Nephron progenitor cell (in vitro differentiated cells): ENCODE measurements around the gene BTBD9.

ENCODE experiments used
- DNase-seq: peaks from one replicate; pipeline ENCODE4 v3.0.0; 2021
- H3K27ac Mint-ChIP-seq: 2 replicates; pipeline ENCODE4 v1.8.0; 2021; ENCODE audit warnings: mild to moderate bottlenecking, moderate library complexity, mixed read lengths
- H3K27me3 Mint-ChIP-seq: 2 replicates; pipeline ENCODE4 v1.8.0; 2021; ENCODE audit warnings: mild to moderate bottlenecking, low read depth, mixed read lengths; ENCODE audit not compliant: poor library complexity
- H3K36me3 Mint-ChIP-seq: 2 replicates; pipeline ENCODE4 v1.8.0; 2021; ENCODE audit warnings: low read depth, mixed read lengths
- H3K4me1 Mint-ChIP-seq: 2 replicates; pipeline ENCODE4 v1.8.0; 2021; ENCODE audit warnings: mixed read lengths
- H3K4me3 Mint-ChIP-seq: 2 replicates; pipeline ENCODE4 v1.8.0; 2021; ENCODE audit warnings: mild to moderate bottlenecking, moderate library complexity, mixed read lengths
- H3K9me3 Mint-ChIP-seq: 2 replicates; pipeline ENCODE4 v1.8.0; 2021; ENCODE audit warnings: mild to moderate bottlenecking, moderate library complexity, mixed read lengths
- TF ChIP-seq, protein P1 (sequence below): fragments of 200-600 bp; sonication (generic); IDR thresholded peaks from 2 replicates; pipeline ENCODE4 v1.5.0; 2021; ENCODE audit warnings: antibody characterized with exemption

Gene BTBD9

DNA sequence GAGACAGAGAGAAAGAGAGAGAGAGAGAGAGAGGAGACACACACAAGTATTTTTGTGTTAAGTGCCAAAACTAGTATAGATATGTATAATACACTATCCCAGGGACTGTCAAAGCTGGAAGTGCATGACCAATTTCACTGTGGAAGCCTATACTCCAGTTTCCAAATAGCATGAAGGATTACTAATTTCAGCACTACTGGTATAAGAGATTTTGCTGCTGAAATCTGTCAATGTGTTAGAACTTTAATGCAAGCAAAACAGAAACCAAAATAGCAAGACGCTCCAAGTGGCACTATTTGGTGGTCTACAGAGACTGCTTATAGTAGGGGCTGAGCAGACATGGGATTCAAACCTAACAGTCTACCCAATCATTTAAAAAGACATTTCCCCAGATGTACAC, 284.8 kb downstream of the BTBD9 start:
- H3K27ac Mint-ChIP-seq = no peak overlapping the region
- no peaks in the 10 kb centered on the region for H3K36me3 Mint-ChIP-seq
- no peak overlapping the region for H3K4me3 Mint-ChIP-seq
- DNase-seq = no peak
- H3K27me3 Mint-ChIP-seq = no peaks in the 10 kb centered on the region
- TF ChIP-seq, protein P1, sequence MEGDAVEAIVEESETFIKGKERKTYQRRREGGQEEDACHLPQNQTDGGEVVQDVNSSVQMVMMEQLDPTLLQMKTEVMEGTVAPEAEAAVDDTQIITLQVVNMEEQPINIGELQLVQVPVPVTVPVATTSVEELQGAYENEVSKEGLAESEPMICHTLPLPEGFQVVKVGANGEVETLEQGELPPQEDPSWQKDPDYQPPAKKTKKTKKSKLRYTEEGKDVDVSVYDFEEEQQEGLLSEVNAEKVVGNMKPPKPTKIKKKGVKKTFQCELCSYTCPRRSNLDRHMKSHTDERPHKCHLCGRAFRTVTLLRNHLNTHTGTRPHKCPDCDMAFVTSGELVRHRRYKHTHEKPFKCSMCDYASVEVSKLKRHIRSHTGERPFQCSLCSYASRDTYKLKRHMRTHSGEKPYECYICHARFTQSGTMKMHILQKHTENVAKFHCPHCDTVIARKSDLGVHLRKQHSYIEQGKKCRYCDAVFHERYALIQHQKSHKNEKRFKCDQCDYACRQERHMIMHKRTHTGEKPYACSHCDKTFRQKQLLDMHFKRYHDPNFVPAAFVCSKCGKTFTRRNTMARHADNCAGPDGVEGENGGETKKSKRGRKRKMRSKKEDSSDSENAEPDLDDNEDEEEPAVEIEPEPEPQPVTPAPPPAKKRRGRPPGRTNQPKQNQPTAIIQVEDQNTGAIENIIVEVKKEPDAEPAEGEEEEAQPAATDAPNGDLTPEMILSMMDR = no peak
- H3K4me1 Mint-ChIP-seq = peaks cover 26% of the 10 kb centered on the region
- H3K9me3 Mint-ChIP-seq = no peaks in the 10 kb centered on the region

DNA sequence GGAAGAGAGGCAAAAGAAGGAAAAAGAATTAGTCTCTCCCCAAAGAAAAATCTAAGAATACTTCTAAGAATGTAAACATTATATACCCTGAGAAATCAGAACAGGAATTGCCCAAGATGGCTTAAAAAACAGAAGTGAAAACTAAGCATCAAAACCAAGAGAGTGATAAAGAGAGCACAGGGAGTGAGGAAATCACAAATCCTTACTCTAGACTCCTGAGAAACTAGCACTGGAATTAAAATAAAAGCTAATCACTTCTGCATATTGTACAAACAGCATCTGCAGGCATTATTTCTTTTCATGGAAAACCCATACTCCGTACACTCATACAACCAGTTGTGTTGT, 285.7 kb downstream of the BTBD9 start:
- no peaks in the 10 kb centered on the region for H3K36me3 Mint-ChIP-seq
- no peak overlapping the region for H3K4me3 Mint-ChIP-seq
- no peaks in the 10 kb centered on the region for H3K9me3 Mint-ChIP-seq
- DNase-seq = no peak
- no peaks in the 10 kb centered on the region for H3K27me3 Mint-ChIP-seq
- no peak overlapping the region for H3K27ac Mint-ChIP-seq
- H3K4me1 Mint-ChIP-seq = peaks cover 21% of the 10 kb centered on the region
- TF ChIP-seq, protein P1 = no peak

DNA sequence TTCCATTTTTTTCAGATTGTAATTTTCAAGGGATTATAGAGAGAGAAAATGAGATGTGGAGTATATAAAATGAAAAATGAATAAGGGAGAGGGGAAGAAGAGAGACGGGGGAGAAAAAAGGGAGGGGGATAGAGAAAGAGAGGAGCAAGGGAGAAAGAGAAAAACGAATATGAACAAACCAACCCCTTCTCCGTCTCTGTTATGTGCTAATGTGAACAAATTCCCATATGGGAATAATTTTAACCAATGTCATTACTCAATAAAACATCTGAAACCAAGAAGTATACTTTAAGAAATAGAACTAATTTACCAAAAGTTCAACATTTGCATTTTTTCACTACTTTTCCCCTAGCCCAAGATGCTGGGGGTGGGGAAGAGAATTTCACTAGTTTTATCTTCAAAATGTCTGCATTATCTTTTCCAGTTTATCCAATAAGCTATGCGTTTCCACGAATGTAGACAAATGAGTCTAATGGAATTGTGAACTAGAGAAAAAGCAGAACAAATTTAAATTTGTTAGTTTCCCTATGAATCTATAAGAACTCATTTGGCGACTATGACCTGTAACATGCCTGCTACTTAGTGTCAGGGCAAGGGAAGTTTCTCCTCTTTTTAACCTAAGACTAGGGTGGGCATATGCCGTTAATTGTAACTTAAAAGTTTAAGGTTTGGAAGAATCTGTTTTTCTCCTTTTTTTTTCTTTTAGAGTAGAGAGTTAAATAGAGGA, 286.3 kb downstream of the BTBD9 start:
- no peak overlapping the region for H3K4me3 Mint-ChIP-seq
- H3K36me3 Mint-ChIP-seq = no peaks in the 10 kb centered on the region
- no peak overlapping the region for H3K27ac Mint-ChIP-seq
- TF ChIP-seq, protein P1 = no peak
- no peaks in the 10 kb centered on the region for H3K9me3 Mint-ChIP-seq
- DNase-seq = no peak
- no peaks in the 10 kb centered on the region for H3K27me3 Mint-ChIP-seq
- H3K4me1 Mint-ChIP-seq = peaks cover 19% of the 10 kb centered on the region

DNA sequence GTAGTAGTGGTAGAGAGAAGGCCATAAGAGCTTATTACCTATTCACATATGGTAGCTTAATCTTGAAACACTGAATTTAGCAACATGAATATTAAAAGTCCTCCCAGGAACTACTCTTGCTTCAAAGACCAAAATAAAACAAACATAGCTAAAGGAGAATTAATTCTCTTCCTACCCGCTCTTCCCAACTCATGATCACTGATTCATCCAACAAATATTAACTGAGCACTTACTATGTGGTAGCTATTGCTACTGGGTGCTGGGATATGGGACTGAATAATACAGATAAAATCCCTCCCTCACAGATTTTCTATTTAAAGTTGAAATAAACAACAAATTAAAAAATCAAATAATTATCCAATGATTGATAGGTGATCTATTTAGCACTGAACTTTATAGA, 287.1 kb downstream of the BTBD9 start:
- H3K9me3 Mint-ChIP-seq = no peaks in the 10 kb centered on the region
- no peaks in the 10 kb centered on the region for H3K36me3 Mint-ChIP-seq
- no peak overlapping the region for H3K27ac Mint-ChIP-seq
- peaks cover 11% of the 10 kb centered on the region for H3K4me1 Mint-ChIP-seq
- no peak overlapping the region for H3K4me3 Mint-ChIP-seq
- peaks cover 4% of the 10 kb centered on the region for H3K27me3 Mint-ChIP-seq
- no peak for DNase-seq
- TF ChIP-seq, protein P1 = no peak

DNA sequence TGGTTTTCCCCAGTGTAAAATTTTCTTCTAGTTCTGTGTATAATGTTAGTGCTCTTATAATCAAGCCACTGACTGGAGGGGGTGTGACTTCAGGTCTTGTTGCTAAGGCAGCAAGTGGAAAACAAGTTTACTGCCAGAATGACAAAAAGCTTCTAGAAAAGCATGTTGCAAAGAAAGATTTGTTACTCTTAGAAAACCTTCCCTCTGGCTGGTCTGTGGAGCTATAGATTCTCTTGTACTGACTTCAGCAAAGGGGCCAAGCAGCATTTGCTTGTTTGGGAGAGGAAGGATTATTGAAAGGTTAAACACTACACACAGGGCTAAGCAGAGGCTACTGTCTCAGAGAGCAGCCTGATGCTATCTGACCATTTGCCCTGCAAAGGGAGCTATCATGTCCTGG, 288.8 kb downstream of the BTBD9 start:
- no peak for DNase-seq
- Mint-ChIP-seq H3K4me1 (peaks cover 9% of the 10 kb centered on the region), H3K27ac (no peak overlapping the region)

DNA sequence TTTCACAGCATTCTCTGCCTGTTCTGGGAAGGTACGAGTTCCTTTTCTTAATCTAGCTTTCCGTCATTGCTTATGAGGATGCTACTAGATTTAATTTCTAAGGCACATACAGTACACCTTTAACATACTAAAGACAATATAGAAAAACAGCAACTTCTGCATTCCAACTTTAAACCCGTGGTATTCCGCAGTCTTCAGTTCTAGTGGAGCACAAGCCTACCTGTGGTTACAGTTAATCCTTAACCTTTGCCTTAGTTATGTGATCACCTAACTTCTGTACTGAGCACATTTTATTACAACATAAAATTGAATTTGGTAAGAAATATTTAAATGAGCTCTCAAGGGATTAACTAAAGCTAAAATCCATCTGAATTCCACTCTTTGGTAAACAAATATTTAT, 289.5 kb downstream of the BTBD9 start:
- Mint-ChIP-seq H3K27me3 (peaks cover 5% of the 10 kb centered on the region), H3K4me3 (no peak overlapping the region), H3K27ac (no peak overlapping the region), H3K9me3 (no peaks in the 10 kb centered on the region), H3K4me1 (peaks cover 9% of the 10 kb centered on the region), H3K36me3 (no peaks in the 10 kb centered on the region)
- no peak for DNase-seq
- TF ChIP-seq, protein P1 = no peak

More for the DNA sequence above, 288.8 kb downstream of the BTBD9 start:
- Mint-ChIP-seq H3K36me3 (no peaks in the 10 kb centered on the region), H3K4me3 (no peak overlapping the region), H3K9me3 (no peaks in the 10 kb centered on the region), H3K27me3 (peaks cover 5% of the 10 kb centered on the region)
- TF ChIP-seq, protein P1 = no peak
